H1 (cell line): ENCODE results near the gene AGBL4. TPM values are rescaled to one million over a fixed set of nuclear protein-coding genes. Genes with fewer than 3 reads are reported as not detected.

Experiments
- CTCF ChIA-PET: fragments of 300-600 bp; sonication (Branson Sonifier 250); formaldehyde crosslinking; loops from one replicate; lab custom pipeline; 2021; ENCODE audit not compliant: partially characterized antibody; lab: Charles Lee
- POLR2A ChIA-PET: fragments of 300-600 bp; sonication (Branson Sonifier 250); formaldehyde crosslinking; loops from one replicate; lab custom pipeline; 2021; ENCODE audit warnings: inconsistent platforms; ENCODE audit not compliant: partially characterized antibody; lab: Charles Lee
- DNase-seq, 2 experiments: peaks; one replicate each; pipeline versions ENCODE4 v3.0.0 to v3.0.0-alpha.2; 2010 to 2022; ENCODE audit warnings: low spot score in 2 of 2, low read depth in 1 of 2, mixed read lengths in 1 of 2
- FAIRE-seq: peaks from 2 replicates; lab custom pipeline; 2011; peaks lifted over from hg19 to GRCh38; lab: Jason Lieb, UNC
- H2AFZ ChIP-seq: 2 replicates; pipeline ENCODE4 v1.8.1; 2012; ENCODE audit warnings: low read length, inconsistent platforms
- H2AK5ac ChIP-seq: 2 replicates; pipeline ENCODE4 v1.6.1; 2013; ENCODE audit warnings: low read depth, low read length
- H2BK120ac ChIP-seq: replicated peaks from 2 replicates; pipeline ENCODE3; 2013; ENCODE audit warnings: low read depth, low read length, inconsistent platforms
- H2BK12ac ChIP-seq: 2 replicates; pipeline ENCODE4 v1.6.1; 2013; ENCODE audit warnings: low read depth, low read length
- H2BK15ac ChIP-seq: 2 replicates; pipeline ENCODE4 v1.6.1; 2013; ENCODE audit warnings: low read length
- H2BK20ac ChIP-seq: 2 replicates; pipeline ENCODE4 v1.6.1; 2013; ENCODE audit warnings: low read length
- H2BK5ac ChIP-seq: 2 replicates; pipeline ENCODE4 v1.6.1; 2013; ENCODE audit warnings: low read depth, low read length
- H3K14ac ChIP-seq: 2 replicates; pipeline ENCODE4 v1.6.1; 2013; ENCODE audit warnings: inconsistent platforms; ENCODE audit not compliant: insufficient read length
- H3K18ac ChIP-seq: 2 replicates; pipeline ENCODE4 v1.6.1; 2013; ENCODE audit warnings: low read length; ENCODE audit errors: extremely low read depth
- H3K23ac ChIP-seq: 2 replicates; pipeline ENCODE4 v1.6.1; 2013; ENCODE audit warnings: inconsistent platforms; ENCODE audit not compliant: insufficient read length
- H3K23me2 ChIP-seq: 2 replicates; pipeline ENCODE4 v1.6.1; 2013; ENCODE audit warnings: low read depth, low read length
- H3K27ac ChIP-seq: 2 replicates; pipeline ENCODE4 v1.6.1; 2011; ENCODE audit warnings: low read depth, low read length, inconsistent platforms
- H3K27me3 ChIP-seq, 4 experiments: replicated peaks in 1 of 4; 1 replicate in 1 of 4; 2 replicates in 3 of 4; pipeline versions ENCODE4 v1.6.1 to v1.8.1; 2011 to 2013; ENCODE audit warnings: low read length in 3 of 4, mild to moderate bottlenecking in 3 of 4, inconsistent platforms in 2 of 4, mixed read lengths in 2 of 4, moderate library complexity in 1 of 4; ENCODE audit not compliant: control insufficient read depth in 3 of 4, insufficient read depth in 3 of 4; ENCODE audit errors: extremely low read depth in 1 of 4
- H3K36me3 ChIP-seq, 4 experiments: 2 replicates each; pipeline versions ENCODE4 v1.6.1 to v1.8.1; 2011 to 2013; ENCODE audit warnings: mild to moderate bottlenecking in 4 of 4, low read length in 3 of 4, moderate library complexity in 2 of 4, control low read depth in 1 of 4, inconsistent platforms in 1 of 4; ENCODE audit not compliant: insufficient read depth in 4 of 4, control insufficient read depth in 2 of 4
- H3K4ac ChIP-seq: replicated peaks from 2 replicates; pipeline ENCODE3; 2013; ENCODE audit warnings: low read length, low read depth, mixed read lengths, inconsistent platforms; ENCODE audit not compliant: insufficient read length
- H3K4me1 ChIP-seq, 4 experiments: replicated peaks in 1 of 4; 1 replicate in 1 of 4; 2 replicates in 3 of 4; pipeline versions ENCODE4 v1.6.1 to v1.8.1; 2011 to 2013; ENCODE audit warnings: low read length in 3 of 4, inconsistent platforms in 2 of 4, mixed read lengths in 1 of 4; ENCODE audit not compliant: insufficient read depth in 4 of 4, control insufficient read depth in 3 of 4
- H3K4me2 ChIP-seq, 2 experiments: 2 replicates each; pipeline versions ENCODE4 v1.6.1 to v1.8.1; 2011 to 2013; ENCODE audit warnings: low read depth in 2 of 2, low read length in 2 of 2, control low read depth in 1 of 2, inconsistent platforms in 1 of 2, mild to moderate bottlenecking in 1 of 2; ENCODE audit not compliant: insufficient read depth in 1 of 2
- H3K4me3 ChIP-seq, 4 experiments: fragments of 200-600, 300-600 bp in 1 of 4; sonication (generic), shearing (Covaris generic), sonication (Bioruptor Twin) in 1 of 4; 2 replicates each; pipeline versions ENCODE4 v1.5.1 to v1.8.1; 2011 to 2016; ENCODE audit warnings: low read length in 4 of 4, low read depth in 3 of 4, control low read depth in 2 of 4, inconsistent platforms in 2 of 4, mild to moderate bottlenecking in 2 of 4, mixed read lengths in 1 of 4, moderate library complexity in 1 of 4; ENCODE audit not compliant: insufficient read depth in 2 of 4; ENCODE audit errors: extremely low read depth in 1 of 4
- H3K56ac ChIP-seq: replicated peaks from 2 replicates; pipeline ENCODE3; 2013; ENCODE audit warnings: low read depth, mild to moderate bottlenecking, mixed read lengths, low read length, inconsistent platforms; ENCODE audit not compliant: insufficient read length
- H3K79me1 ChIP-seq: 2 replicates; pipeline ENCODE4 v1.6.1; 2013; ENCODE audit warnings: low read depth, low read length, control low read depth
- H3K79me2 ChIP-seq, 2 experiments: 2 replicates each; pipeline versions ENCODE4 v1.6.1 to v1.8.1; 2012 to 2013; ENCODE audit warnings: low read length in 2 of 2, mild to moderate bottlenecking in 2 of 2, inconsistent platforms in 1 of 2; ENCODE audit not compliant: insufficient read depth in 2 of 2, control insufficient read depth in 1 of 2
- H3K9ac ChIP-seq, 4 experiments: replicated peaks in 1 of 4; 1 replicate in 1 of 4; 2 replicates in 3 of 4; pipeline versions ENCODE4 v1.6.1 to v1.8.1; 2011 to 2013; ENCODE audit warnings: low read depth in 3 of 4, low read length in 3 of 4, control low read depth in 2 of 4, mild to moderate bottlenecking in 2 of 4, moderate library complexity in 2 of 4, inconsistent platforms in 1 of 4; ENCODE audit errors: extremely low read depth in 1 of 4
- H3K9me3 ChIP-seq, 2 experiments: 2 replicates each; pipeline versions ENCODE4 v1.6.1 to v1.8.1; 2012 to 2013; ENCODE audit warnings: mild to moderate bottlenecking in 2 of 2, moderate library complexity in 2 of 2, control low read depth in 1 of 2, inconsistent platforms in 1 of 2, low read depth in 1 of 2, low read length in 1 of 2, mixed read lengths in 1 of 2; ENCODE audit not compliant: insufficient read depth in 2 of 2
- H4K20me1 ChIP-seq, 2 experiments: replicated peaks in 1 of 2; 2 replicates each; pipeline versions ENCODE3 to v1.8.1; 2011 to 2013; ENCODE audit warnings: inconsistent platforms in 2 of 2, low read length in 2 of 2, mild to moderate bottlenecking in 1 of 2; ENCODE audit not compliant: insufficient read depth in 2 of 2, control insufficient read depth in 1 of 2
- H4K5ac ChIP-seq: 2 replicates; pipeline ENCODE4 v1.6.1; 2013; ENCODE audit warnings: low read length, low read depth, mixed read lengths, inconsistent platforms; ENCODE audit not compliant: insufficient read length
- H4K8ac ChIP-seq: 2 replicates; pipeline ENCODE4 v1.8.0; 2013; ENCODE audit warnings: mild to moderate bottlenecking, moderate library complexity, low read length, inconsistent platforms; ENCODE audit not compliant: insufficient read depth; ENCODE audit errors: extremely low read depth
- H4K91ac ChIP-seq: replicated peaks from 2 replicates; pipeline ENCODE3; 2013; ENCODE audit warnings: low read length, mixed read lengths, inconsistent platforms; ENCODE audit not compliant: insufficient read length
- ATF2 ChIP-seq: IDR thresholded peaks from 2 replicates; pipeline ENCODE4 v1.6.1; 2012; ENCODE audit warnings: low read length, inconsistent platforms
- CEBPB ChIP-seq: IDR thresholded peaks from 2 replicates; pipeline ENCODE4 v1.6.1; 2012; ENCODE audit warnings: low read depth, low read length
- CHD2 ChIP-seq: IDR thresholded peaks from 2 replicates; pipeline ENCODE4 v1.6.1; 2012; ENCODE audit warnings: low read length, improper control_type of control experiment
- JUN ChIP-seq: IDR thresholded peaks from 2 replicates; pipeline ENCODE4 v1.6.1; 2011; ENCODE audit warnings: low read depth, mild to moderate bottlenecking, improper control_type of control experiment, low read length
- KDM4A ChIP-seq: IDR thresholded peaks from one replicate; pipeline ENCODE4 v1.7.1; 2012; ENCODE audit warnings: low read depth, mild to moderate bottlenecking, moderate library complexity, low read length, inconsistent platforms; ENCODE audit not compliant: severe bottlenecking
- RBBP5 ChIP-seq: IDR thresholded peaks from 2 replicates; pipeline ENCODE4 v1.7.1; 2012; ENCODE audit warnings: low read depth, mild to moderate bottlenecking, inconsistent platforms, low read length, moderate library complexity, borderline replicate concordance
- RXRA ChIP-seq: IDR thresholded peaks from 2 replicates; pipeline ENCODE4 v1.6.1; 2011; ENCODE audit warnings: low read depth, mild to moderate bottlenecking, low read length, moderate library complexity; ENCODE audit not compliant: insufficient read depth
- TEAD4 ChIP-seq: IDR thresholded peaks from 2 replicates; pipeline ENCODE4 v1.6.1; 2012; ENCODE audit warnings: low read depth, low read length, inconsistent platforms, mixed read lengths
- WGBS, 2 experiments: shearing (Covaris generic) in 1 of 2; methylation state at CpG; one replicate each; pipeline versions ENCODE4 v1.1.6 to v1.1.7; 2013 to 2015; ENCODE audit warnings: low lambda C conversion rate in 2 of 2, mixed read lengths in 2 of 2, inconsistent platforms in 1 of 2, low coverage in 1 of 2, missing lambda C conversion rate in 1 of 2; ENCODE audit not compliant: insufficient replicate concordance in 2 of 2, insufficient coverage in 1 of 2, insufficient read length in 1 of 2; ENCODE audit errors: extremely low coverage in 1 of 2, missing lambda C conversion rate in 1 of 2; 5-methylcytosine and 5-hydroxymethylcytosine counted together
- polyA plus RNA-seq, 7 experiments: library from polyadenylated mRNA; depleted of rRNA in 3 of 7; stranded (reverse) in 5 of 7; unstranded in 2 of 7; fragments of >200 nt in 5 of 7; fragments of 200-250 nt in 2 of 7; gene quantifications; 1 replicate in 5 of 7; 2 replicates in 1 of 7; 4 replicates in 1 of 7; pipeline versions ENCODE4 v1.2.1 to v1.2.3, GENCODE V29; 2011 to 2013; ENCODE audit warnings: missing spikeins in 2 of 7, mixed read lengths in 2 of 7
- total RNA-seq: library from RNA; stranded (reverse); fragmentation: NEBNext Ultra II Directional; extraction: Animal tissue kit (Norgen Biotek cat#: 25700); gene quantifications from 2 replicates; pipeline ENCODE4 v1.2.1, GENCODE V29; 2021

Gene AGBL4
- total and polyA plus RNA-seq, 2 of the 8 experiments (the other 6 are each of a cell fraction or from before 2014, with no cell fraction given) = 0.41 to 0.45 TPM

- no peak overlapping the region for H3K27ac ChIP-seq
- no peak for DNase-seq
- TF ChIP-seq KDM4A = no peak
- no peak for TF ChIP-seq RBBP5
- no peak for TF ChIP-seq CEBPB
- no peak for TF ChIP-seq CHD2
- no peak for TF ChIP-seq ATF2
- no peak for TF ChIP-seq RXRA
- no peak for TF ChIP-seq TEAD4
- no peak for TF ChIP-seq JUN
- TF ChIP-seq, all 59 proteins: peak for 0
- Histone ChIP-seq H2BK12ac (no peak overlapping the region), H3K23me2 (no peaks in the 10 kb centered on the region), H3K36me3 (no peaks in the 10 kb centered on the region), H2BK20ac (no peak overlapping the region), H3K4ac (no peak overlapping the region), H3K14ac (no peak overlapping the region), H3K23ac (no peak overlapping the region), H4K91ac (no peak overlapping the region), H2BK120ac (no peak overlapping the region), H2AK5ac (no peak overlapping the region), H3K18ac (no peak overlapping the region), H3K27me3 (peaks cover 0 to 2% (median 0%) of the 10 kb centered on the region in 4 experiments; a peak in 1 of 7 replicates), H3K79me1 (no peaks in the 10 kb centered on the region), H2BK15ac (no peak overlapping the region), H3K4me3 (no peak overlapping the region), H3K9me3 (no peaks in the 10 kb centered on the region), H3K79me2 (no peaks in the 10 kb centered on the region), H4K5ac (no peak overlapping the region), H4K8ac (peak overlapping the region; percentile 58; the same call in 1 of the 2 replicates), H2BK5ac (no peak overlapping the region), H2AFZ (peak overlapping the region; percentile 42; the same call in 1 of the 2 replicates), H3K9ac (no peak overlapping the region), H3K56ac (no peak overlapping the region), H3K4me2 (no peak overlapping the region), H4K20me1 (no peaks in the 10 kb centered on the region), H3K4me1 (no peaks in the 10 kb centered on the region)
- WGBS, 2 experiments = 74% methylated on average over 3 of the region's 3 CpGs; no CpG with 5 or more reads in 1 of the 2 experiments
- POLR2A ChIA-PET = interaction anchor here (0.8 to 1.9 kb wide), 2 partner anchors 9 to 10 kb away, joined by 3 to 6 read pairs; no protein-coding TSS in a partner anchor
- no peak for FAIRE-seq
- CTCF ChIA-PET = interaction anchor here (1.0 to 2.7 kb wide), 4 partner anchors 9 to 131 kb away, joined by 3 to 7 read pairs (median 5); no protein-coding TSS in a partner anchor
Observed at GRCh38 chr1:48610628-48611542, 1412.9 kb downstream of the AGBL4 start.
